OCI-LY1 (cell line): ENCODE results near the gene SMCP.

Source experiments
- H2AFZ ChIP-seq: fragments of 200-600 bp; sonication (generic), shearing (Covaris generic); 2 replicates; pipeline ENCODE4 v1.6.0; 2014; ENCODE audit warnings: antibody characterized with exemption, mild to moderate bottlenecking, low read length
- H3F3A ChIP-seq: fragments of 200-600 bp; sonication (generic), shearing (Covaris generic); 2 replicates; pipeline ENCODE4 v1.6.0; 2014; ENCODE audit warnings: mild to moderate bottlenecking, antibody characterized with exemption, low read length, moderate library complexity; ENCODE audit not compliant: insufficient read depth
- H3K27ac ChIP-seq: fragments of 200-600 bp; sonication (generic); 2 replicates; pipeline ENCODE4 v1.5.1; 2014; ENCODE audit warnings: low read length, mixed run types, mild to moderate bottlenecking, low read depth; ENCODE audit not compliant: poor library complexity, severe bottlenecking
- H3K27me3 ChIP-seq: fragments of 200-600 bp; sonication (generic); 2 replicates; pipeline ENCODE4 v1.6.0; 2014; ENCODE audit warnings: antibody characterized with exemption, mild to moderate bottlenecking, low read length, moderate library complexity; ENCODE audit not compliant: insufficient read depth
- H3K36me3 ChIP-seq: fragments of 200-600 bp; sonication (generic); 2 replicates; pipeline ENCODE4 v1.6.1; 2014; ENCODE audit warnings: mild to moderate bottlenecking, antibody characterized with exemption, low read length, moderate library complexity, mixed read lengths; ENCODE audit not compliant: insufficient read depth
- H3K4me1 ChIP-seq: fragments of 200-600 bp; sonication (generic); 2 replicates; pipeline ENCODE4 v1.5.1; 2014; ENCODE audit warnings: mild to moderate bottlenecking, low read length, moderate library complexity; ENCODE audit not compliant: insufficient read depth, severe bottlenecking
- H3K4me2 ChIP-seq: fragments of 200-600 bp; sonication (generic), shearing (Covaris generic); 2 replicates; pipeline ENCODE4 v1.6.1; 2014; ENCODE audit warnings: low read length
- H3K4me3 ChIP-seq: fragments of 200-600 bp; sonication (generic); 2 replicates; pipeline ENCODE4 v1.5.1; 2014; ENCODE audit warnings: low read length, low read depth, mild to moderate bottlenecking, mixed read lengths; ENCODE audit not compliant: poor library complexity, severe bottlenecking
- H3K79me2 ChIP-seq: fragments of 200-600 bp; shearing (Covaris generic); 2 replicates; pipeline ENCODE4 v1.6.1; 2016; ENCODE audit warnings: mixed run types, low read length, mixed read lengths; ENCODE audit not compliant: insufficient read depth
- H3K9ac ChIP-seq: fragments of 200-600 bp; sonication (generic), shearing (Covaris generic); 2 replicates; pipeline ENCODE4 v1.6.1; 2014; ENCODE audit warnings: mild to moderate bottlenecking, low read length, mixed read lengths
- H3K9me2 ChIP-seq: fragments of 200-600 bp; sonication (generic), shearing (Covaris generic); 2 replicates; pipeline ENCODE4 v1.6.1; 2014; ENCODE audit warnings: low read depth, mild to moderate bottlenecking, low read length, mixed read lengths
- H3K9me3 ChIP-seq: fragments of 200-600 bp; shearing (Covaris generic); 2 replicates; pipeline ENCODE4 v1.6.1; 2014; ENCODE audit warnings: low read length, mixed read lengths
- H4K20me1 ChIP-seq: fragments of 200-600 bp; sonication (generic), shearing (Covaris generic); 2 replicates; pipeline ENCODE4 v1.6.0; 2016; ENCODE audit warnings: mild to moderate bottlenecking, low read length; ENCODE audit not compliant: insufficient read depth
- CTCF ChIP-seq: fragments of 200-600 bp; sonication (generic), shearing (Covaris generic); IDR thresholded peaks from 2 replicates; pipeline ENCODE4 v1.5.1; 2017; ENCODE audit warnings: mild to moderate bottlenecking, antibody characterized with exemption, low read length, moderate library complexity, mixed read lengths
- EZH2 ChIP-seq: fragments of 200-600 bp; sonication (generic), shearing (Covaris generic); IDR thresholded peaks from 2 replicates; pipeline ENCODE4 v1.8.0; 2017; ENCODE audit warnings: borderline replicate concordance, mixed run types, mild to moderate bottlenecking, antibody characterized with exemption, low read length, moderate library complexity, mixed read lengths

The SMCP gene

GRCh38 chr1:152912900-152913299 lies 34.8 kb downstream of the SMCP start:
- no peaks in the 10 kb centered on the region for H3K9me2 ChIP-seq
- no peaks in the 10 kb centered on the region for H3K36me3 ChIP-seq
- no peaks in the 10 kb centered on the region for H3K27me3 ChIP-seq
- no peaks in the 10 kb centered on the region for H4K20me1 ChIP-seq
- H3K79me2 ChIP-seq = no peaks in the 10 kb centered on the region
- H3K9me3 ChIP-seq = no peaks in the 10 kb centered on the region
- no peaks in the 10 kb centered on the region for H3F3A ChIP-seq
- H3K4me1 ChIP-seq = no peaks in the 10 kb centered on the region
- no peak overlapping the region for H3K4me3 ChIP-seq
- H3K27ac ChIP-seq = no peak overlapping the region
- no peak overlapping the region for H3K9ac ChIP-seq
- no peak overlapping the region for H2AFZ ChIP-seq
- no peak overlapping the region for H3K4me2 ChIP-seq
- TF ChIP-seq EZH2 (no peak), CTCF (no peak)

- Histone ChIP-seq H3K79me2 (no peaks in the 10 kb centered on the region), H2AFZ (no peak overlapping the region), H3K27ac (no peak overlapping the region), H3K36me3 (no peaks in the 10 kb centered on the region), H3K9me3 (no peaks in the 10 kb centered on the region), H3K4me3 (no peak overlapping the region), H3K9me2 (no peaks in the 10 kb centered on the region), H3K9ac (no peak overlapping the region), H3F3A (no peaks in the 10 kb centered on the region), H3K4me1 (no peaks in the 10 kb centered on the region), H4K20me1 (no peaks in the 10 kb centered on the region), H3K27me3 (no peaks in the 10 kb centered on the region), H3K4me2 (no peak overlapping the region)
- TF ChIP-seq CTCF = no peak
- no peak for TF ChIP-seq EZH2
These were observed 39.7 kb downstream of the SMCP start for GRCh38 chr1:152917794-152918193.

DNA sequence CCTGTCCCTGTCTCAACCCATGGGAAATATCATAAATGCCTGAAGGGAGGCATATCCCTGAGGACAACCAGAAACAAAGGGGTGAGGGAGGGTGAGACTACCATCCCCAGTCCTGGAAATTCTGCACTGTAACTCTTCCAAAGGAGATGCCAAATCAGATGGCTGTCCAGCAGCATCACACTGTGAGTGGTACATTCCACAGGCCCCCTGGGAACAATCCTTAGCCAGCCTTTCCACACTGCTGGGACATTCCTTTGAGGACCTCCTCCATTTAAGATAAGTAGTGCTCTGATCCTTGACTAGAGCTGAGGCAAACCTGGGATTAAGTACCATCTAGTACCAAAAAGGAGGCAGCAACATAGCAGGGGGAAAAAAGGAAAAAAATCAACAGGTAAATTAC lies 40.9 kb downstream of the SMCP start:
- H3K27me3 ChIP-seq = no peaks in the 10 kb centered on the region
- no peak overlapping the region for H3K4me2 ChIP-seq
- H3K9ac ChIP-seq = no peak overlapping the region
- TF ChIP-seq CTCF (no peak), EZH2 (no peak)
- H2AFZ ChIP-seq = no peak overlapping the region
- H3F3A ChIP-seq = no peaks in the 10 kb centered on the region
- no peaks in the 10 kb centered on the region for H4K20me1 ChIP-seq
- no peaks in the 10 kb centered on the region for H3K36me3 ChIP-seq
- no peak overlapping the region for H3K4me3 ChIP-seq
- no peak overlapping the region for H3K27ac ChIP-seq
- no peaks in the 10 kb centered on the region for H3K9me2 ChIP-seq
- H3K79me2 ChIP-seq = no peaks in the 10 kb centered on the region
- no peaks in the 10 kb centered on the region for H3K9me3 ChIP-seq
- no peaks in the 10 kb centered on the region for H3K4me1 ChIP-seq
